GM23338 (cell line): ENCODE measurements around the gene C2CD3. TPM values are rescaled to one million over a fixed set of nuclear protein-coding genes. Genes with fewer than 3 reads are reported as not detected.

Source experiments
- ATAC-seq: fragments of 200-7000 bp; cut with Tn5 transposase; 3 replicates; pipeline ENCODE4 v1.9.1; 2020
- DNase-seq: peaks from one replicate; pipeline ENCODE4 v3.0.0-alpha.2; 2015; ENCODE audit warnings: low spot score
- H2AFZ ChIP-seq: fragments of 200-600 bp; sonication (generic); 2 replicates; pipeline ENCODE4 v1.8.0; 2016; ENCODE audit warnings: antibody characterized with exemption, mild to moderate bottlenecking, moderate library complexity
- H3F3A ChIP-seq: fragments of 200-600 bp; sonication (generic); replicated peaks from 2 replicates; pipeline ENCODE4 v1.8.0; 2017; ENCODE audit warnings: antibody characterized with exemption, mixed run types, low read depth
- H3K27ac ChIP-seq: fragments of 200-600 bp; sonication (generic); 2 replicates; pipeline ENCODE4 v1.6.1; 2016; ENCODE audit warnings: low read depth
- H3K27me3 ChIP-seq: fragments of 200-600 bp; sonication (generic); 2 replicates; pipeline ENCODE4 v1.8.0; 2016; ENCODE audit warnings: mild to moderate bottlenecking, mixed run types, moderate library complexity; ENCODE audit not compliant: insufficient read depth
- H3K36me3 ChIP-seq: fragments of 200-600 bp; sonication (generic); 2 replicates; pipeline ENCODE4 v1.8.0; 2016; ENCODE audit warnings: mild to moderate bottlenecking; ENCODE audit not compliant: insufficient read depth
- H3K4me1 ChIP-seq: fragments of 200-600 bp; sonication (generic); 2 replicates; pipeline ENCODE4 v1.8.0; 2016; ENCODE audit warnings: mild to moderate bottlenecking, moderate library complexity; ENCODE audit not compliant: insufficient read depth
- H3K4me2 ChIP-seq: fragments of 200-600 bp; sonication (generic); 2 replicates; pipeline ENCODE4 v1.7.1; 2017; ENCODE audit warnings: mixed run types
- H3K4me3 ChIP-seq: fragments of 200-600 bp; sonication (generic); 2 replicates; pipeline ENCODE4 v1.6.1; 2016; ENCODE audit warnings: mixed run types
- H3K79me2 ChIP-seq: fragments of 200-600 bp; sonication (generic); replicated peaks from 2 replicates; pipeline ENCODE4 v1.8.0; 2017; ENCODE audit warnings: mild to moderate bottlenecking; ENCODE audit not compliant: insufficient read depth
- H3K9me2 ChIP-seq: fragments of 200-600 bp; sonication (generic); 2 replicates; pipeline ENCODE4 v1.8.0; 2017; ENCODE audit not compliant: insufficient read depth
- H4K20me1 ChIP-seq: fragments of 200-600 bp; sonication (generic); replicated peaks from 2 replicates; pipeline ENCODE4 v1.8.0; 2017; ENCODE audit warnings: mild to moderate bottlenecking; ENCODE audit not compliant: insufficient read depth
- H3K27ac Mint-ChIP-seq: 2 replicates; pipeline ENCODE4 v1.8.0; 2020; ENCODE audit warnings: inconsistent platforms, mild to moderate bottlenecking, moderate library complexity, mixed read lengths
- H3K27me3 Mint-ChIP-seq: 3 replicates; pipeline ENCODE4 v1.8.0; 2022; ENCODE audit warnings: low read depth, mild to moderate bottlenecking, moderate library complexity, mixed read lengths, inconsistent platforms; ENCODE audit not compliant: insufficient read depth, poor library complexity
- H3K36me3 Mint-ChIP-seq: 3 replicates; pipeline ENCODE4 v1.8.0; 2021; ENCODE audit warnings: low read depth, mild to moderate bottlenecking, inconsistent platforms, moderate library complexity, mixed read lengths
- H3K4me1 Mint-ChIP-seq: 3 replicates; pipeline ENCODE4 v1.8.0; 2020; ENCODE audit warnings: mild to moderate bottlenecking, inconsistent platforms, mixed read lengths
- H3K4me3 Mint-ChIP-seq: 3 replicates; pipeline ENCODE4 v1.8.0; 2021; ENCODE audit warnings: moderate library complexity, mild to moderate bottlenecking, inconsistent platforms, mixed read lengths
- H3K9me3 Mint-ChIP-seq: 3 replicates; pipeline ENCODE4 v1.8.0; 2020; ENCODE audit warnings: moderate library complexity, mild to moderate bottlenecking, inconsistent platforms, mixed read lengths
- CREB1 ChIP-seq: fragments of 250-450 bp; sonication (Bioruptor Pico); IDR thresholded peaks from 2 replicates; pipeline ENCODE4 v1.5.0; 2020; ENCODE audit warnings: low read depth, mild to moderate bottlenecking, moderate library complexity
- CTCF ChIP-seq, 2 experiments: fragments of 200-600 bp in 1 of 2; sonication (generic) in 1 of 2; conservative IDR thresholded peaks; 2 replicates each; pipeline versions ENCODE4 v1.5.1 to v1.6.1; 2016 to 2017; ENCODE audit warnings: antibody characterized with exemption in 2 of 2, low read depth in 2 of 2, mild to moderate bottlenecking in 2 of 2, moderate library complexity in 1 of 2
- EZH2 ChIP-seq: fragments of 200-600 bp; sonication (generic); IDR thresholded peaks from one replicate; pipeline ENCODE4 v1.8.0; 2017; ENCODE audit warnings: antibody characterized with exemption, mild to moderate bottlenecking, low read depth; ENCODE audit not compliant: unreplicated experiment
- EZH2phosphoT487 ChIP-seq: fragments of 200-600 bp; sonication (generic); IDR thresholded peaks from one replicate; pipeline ENCODE4 v1.8.1; 2018; ENCODE audit warnings: antibody characterized with exemption; ENCODE audit not compliant: unreplicated experiment
- JUNB ChIP-seq: IDR thresholded peaks from one replicate; pipeline ENCODE4 v1.6.1; 2016; ENCODE audit warnings: antibody characterized with exemption; ENCODE audit not compliant: unreplicated experiment
- NANOG ChIP-seq: IDR thresholded peaks from 2 replicates; pipeline ENCODE4 v1.6.1; 2016; ENCODE audit warnings: antibody characterized with exemption, borderline replicate concordance
- POLR2AphosphoS5 ChIP-seq: IDR thresholded peaks from 2 replicates; pipeline ENCODE4 v1.6.1; 2016; ENCODE audit warnings: antibody characterized with exemption, low read depth
- REST ChIP-seq: IDR thresholded peaks from one replicate; pipeline ENCODE4 v1.6.1; 2018; ENCODE audit warnings: antibody characterized with exemption; ENCODE audit not compliant: unreplicated experiment
- STAT1 ChIP-seq: IDR thresholded peaks from one replicate; pipeline ENCODE4 v1.6.1; 2016; ENCODE audit warnings: antibody characterized with exemption; ENCODE audit not compliant: unreplicated experiment
- ZNF114 ChIP-seq: fragments of 250-450 bp; sonication (Bioruptor Pico); IDR thresholded peaks from 2 replicates; pipeline ENCODE4 v1.5.0; 2020; ENCODE audit warnings: mild to moderate bottlenecking, moderate library complexity
- ZNF331 ChIP-seq: fragments of 250-450 bp; sonication (Bioruptor Pico); IDR thresholded peaks from 2 replicates; pipeline ENCODE4 v1.5.0; 2020; ENCODE audit warnings: low read depth, mild to moderate bottlenecking, moderate library complexity
- polyA plus RNA-seq: library from polyadenylated mRNA; unstranded; fragments of >200 nt; fragmentation: Nextera tagmentation; extraction: Ambion mirVana; gene quantifications from 2 replicates; pipeline ENCODE4 v1.2.1, GENCODE V29; 2016
- total RNA-seq: library from RNA; depleted of rRNA; stranded (reverse); fragments of >200 nt; shearing (Covaris generic); gene quantifications from 2 replicates; pipeline ENCODE4 v1.2.3, GENCODE V29; 2014
- TF ChIP-seq, protein P1 (sequence below): IDR thresholded peaks from 2 replicates; pipeline ENCODE4 v1.6.1; 2016; ENCODE audit warnings: antibody characterized with exemption
- TF ChIP-seq, protein P2 (sequence below): fragments of 250-450 bp; sonication (Bioruptor Pico); IDR thresholded peaks from 2 replicates; pipeline ENCODE4 v1.5.0; 2020; ENCODE audit warnings: mild to moderate bottlenecking, moderate library complexity

Gene C2CD3
- total and polyA plus RNA-seq, 2 experiments from 2014 or later, result 15.5 to 29.5 TPM

DNA sequence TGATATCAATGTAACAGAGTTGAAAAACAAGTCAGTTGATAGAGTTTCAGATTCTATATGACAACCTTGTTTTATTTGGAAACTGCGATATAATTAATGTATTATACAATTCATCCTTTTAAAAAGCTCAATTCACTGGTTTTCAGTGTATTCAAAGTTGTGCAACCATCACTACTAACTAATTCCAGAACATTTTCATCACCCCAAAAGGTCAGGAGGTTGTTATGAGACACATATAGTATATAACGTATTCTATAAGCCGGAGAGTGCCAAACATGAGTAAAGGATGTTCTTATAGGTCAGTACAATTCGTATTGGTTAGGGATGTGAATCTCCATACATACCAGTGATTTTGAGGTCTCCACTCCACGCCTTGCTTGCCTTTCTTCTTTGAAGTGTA is 121.8 kb downstream of the C2CD3 start:
- no peak overlapping the region for H2AFZ ChIP-seq
- ATAC-seq, result no peak
- no peaks in the 10 kb centered on the region for H4K20me1 ChIP-seq
- no peak overlapping the region for H3K4me3 ChIP-seq
- Mint-ChIP-seq H3K4me1 (peaks cover 5% of the 10 kb centered on the region; the same call in 2 of the 3 replicates), H3K36me3 (no peaks in the 10 kb centered on the region), H3K4me3 (no peak overlapping the region), H3K27me3 (no peaks in the 10 kb centered on the region), H3K27ac (no peak overlapping the region), H3K9me3 (no peaks in the 10 kb centered on the region)
- TF ChIP-seq POLR2AphosphoS5, result no peak
- no peak for TF ChIP-seq EZH2
- no peak for TF ChIP-seq ZNF331 (CRISPR knock-in tag)
- no peak for TF ChIP-seq ZNF114
- no peak for TF ChIP-seq STAT1
- TF ChIP-seq, protein P1, sequence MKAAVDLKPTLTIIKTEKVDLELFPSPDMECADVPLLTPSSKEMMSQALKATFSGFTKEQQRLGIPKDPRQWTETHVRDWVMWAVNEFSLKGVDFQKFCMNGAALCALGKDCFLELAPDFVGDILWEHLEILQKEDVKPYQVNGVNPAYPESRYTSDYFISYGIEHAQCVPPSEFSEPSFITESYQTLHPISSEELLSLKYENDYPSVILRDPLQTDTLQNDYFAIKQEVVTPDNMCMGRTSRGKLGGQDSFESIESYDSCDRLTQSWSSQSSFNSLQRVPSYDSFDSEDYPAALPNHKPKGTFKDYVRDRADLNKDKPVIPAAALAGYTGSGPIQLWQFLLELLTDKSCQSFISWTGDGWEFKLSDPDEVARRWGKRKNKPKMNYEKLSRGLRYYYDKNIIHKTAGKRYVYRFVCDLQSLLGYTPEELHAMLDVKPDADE, result no peak
- no peak for TF ChIP-seq JUNB
- TF ChIP-seq CTCF (conservative IDR thresholded peaks at IDR 0.05; ENCODE audit: low read depth in 2 of 2), result no peak
- no peak for TF ChIP-seq NANOG
- no peak for TF ChIP-seq EZH2phosphoT487
- TF ChIP-seq CREB1 (CRISPR knock-in tag), result no peak
- TF ChIP-seq, protein P2, sequence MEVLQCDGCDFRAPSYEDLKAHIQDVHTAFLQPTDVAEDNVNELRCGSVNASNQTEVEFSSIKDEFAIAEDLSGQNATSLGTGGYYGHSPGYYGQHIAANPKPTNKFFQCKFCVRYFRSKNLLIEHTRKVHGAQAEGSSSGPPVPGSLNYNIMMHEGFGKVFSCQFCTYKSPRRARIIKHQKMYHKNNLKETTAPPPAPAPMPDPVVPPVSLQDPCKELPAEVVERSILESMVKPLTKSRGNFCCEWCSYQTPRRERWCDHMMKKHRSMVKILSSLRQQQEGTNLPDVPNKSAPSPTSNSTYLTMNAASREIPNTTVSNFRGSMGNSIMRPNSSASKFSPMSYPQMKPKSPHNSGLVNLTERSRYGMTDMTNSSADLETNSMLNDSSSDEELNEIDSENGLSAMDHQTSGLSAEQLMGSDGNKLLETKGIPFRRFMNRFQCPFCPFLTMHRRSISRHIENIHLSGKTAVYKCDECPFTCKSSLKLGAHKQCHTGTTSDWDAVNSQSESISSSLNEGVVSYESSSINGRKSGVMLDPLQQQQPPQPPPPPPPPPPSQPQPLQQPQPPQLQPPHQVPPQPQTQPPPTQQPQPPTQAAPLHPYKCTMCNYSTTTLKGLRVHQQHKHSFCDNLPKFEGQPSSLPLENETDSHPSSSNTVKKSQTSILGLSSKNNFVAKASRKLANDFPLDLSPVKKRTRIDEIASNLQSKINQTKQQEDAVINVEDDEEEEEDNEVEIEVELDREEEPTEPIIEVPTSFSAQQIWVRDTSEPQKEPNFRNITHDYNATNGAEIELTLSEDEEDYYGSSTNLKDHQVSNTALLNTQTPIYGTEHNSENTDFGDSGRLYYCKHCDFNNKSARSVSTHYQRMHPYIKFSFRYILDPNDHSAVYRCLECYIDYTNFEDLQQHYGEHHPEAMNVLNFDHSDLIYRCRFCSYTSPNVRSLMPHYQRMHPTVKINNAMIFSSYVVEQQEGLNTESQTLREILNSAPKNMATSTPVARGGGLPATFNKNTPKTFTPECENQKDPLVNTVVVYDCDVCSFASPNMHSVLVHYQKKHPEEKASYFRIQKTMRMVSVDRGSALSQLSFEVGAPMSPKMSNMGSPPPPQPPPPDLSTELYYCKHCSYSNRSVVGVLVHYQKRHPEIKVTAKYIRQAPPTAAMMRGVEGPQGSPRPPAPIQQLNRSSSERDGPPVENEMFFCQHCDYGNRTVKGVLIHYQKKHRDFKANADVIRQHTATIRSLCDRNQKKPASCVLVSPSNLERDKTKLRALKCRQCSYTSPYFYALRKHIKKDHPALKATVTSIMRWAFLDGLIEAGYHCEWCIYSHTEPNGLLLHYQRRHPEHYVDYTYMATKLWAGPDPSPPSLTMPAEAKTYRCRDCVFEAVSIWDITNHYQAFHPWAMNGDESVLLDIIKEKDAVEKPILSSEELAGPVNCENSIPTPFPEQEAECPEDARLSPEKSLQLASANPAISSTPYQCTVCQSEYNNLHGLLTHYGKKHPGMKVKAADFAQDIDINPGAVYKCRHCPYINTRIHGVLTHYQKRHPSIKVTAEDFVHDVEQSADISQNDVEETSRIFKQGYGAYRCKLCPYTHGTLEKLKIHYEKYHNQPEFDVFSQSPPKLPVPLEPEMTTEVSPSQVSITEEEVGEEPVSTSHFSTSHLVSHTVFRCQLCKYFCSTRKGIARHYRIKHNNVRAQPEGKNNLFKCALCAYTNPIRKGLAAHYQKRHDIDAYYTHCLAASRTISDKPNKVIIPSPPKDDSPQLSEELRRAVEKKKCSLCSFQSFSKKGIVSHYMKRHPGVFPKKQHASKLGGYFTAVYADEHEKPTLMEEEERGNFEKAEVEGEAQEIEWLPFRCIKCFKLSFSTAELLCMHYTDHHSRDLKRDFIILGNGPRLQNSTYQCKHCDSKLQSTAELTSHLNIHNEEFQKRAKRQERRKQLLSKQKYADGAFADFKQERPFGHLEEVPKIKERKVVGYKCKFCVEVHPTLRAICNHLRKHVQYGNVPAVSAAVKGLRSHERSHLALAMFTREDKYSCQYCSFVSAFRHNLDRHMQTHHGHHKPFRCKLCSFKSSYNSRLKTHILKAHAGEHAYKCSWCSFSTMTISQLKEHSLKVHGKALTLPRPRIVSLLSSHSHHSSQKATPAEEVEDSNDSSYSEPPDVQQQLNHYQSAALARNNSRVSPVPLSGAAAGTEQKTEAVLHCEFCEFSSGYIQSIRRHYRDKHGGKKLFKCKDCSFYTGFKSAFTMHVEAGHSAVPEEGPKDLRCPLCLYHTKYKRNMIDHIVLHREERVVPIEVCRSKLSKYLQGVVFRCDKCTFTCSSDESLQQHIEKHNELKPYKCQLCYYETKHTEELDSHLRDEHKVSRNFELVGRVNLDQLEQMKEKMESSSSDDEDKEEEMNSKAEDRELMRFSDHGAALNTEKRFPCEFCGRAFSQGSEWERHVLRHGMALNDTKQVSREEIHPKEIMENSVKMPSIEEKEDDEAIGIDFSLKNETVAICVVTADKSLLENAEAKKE (CRISPR knock-in tag), result no peak
- TF ChIP-seq REST, result no peak
- no peaks in the 10 kb centered on the region for H3K36me3 ChIP-seq
- no peak overlapping the region for H3K4me2 ChIP-seq
- no peaks in the 10 kb centered on the region for H3K9me2 ChIP-seq
- H3F3A ChIP-seq, result no peaks in the 10 kb centered on the region
- H3K27ac ChIP-seq, result no peak overlapping the region
- DNase-seq, result no peak
- H3K79me2 ChIP-seq, result no peaks in the 10 kb centered on the region
- 0 out of 2 replicates have a peak, but pooled peaks cover 4% of the 10 kb centered on the region for H3K4me1 ChIP-seq
- no peaks in the 10 kb centered on the region for H3K27me3 ChIP-seq
